Urinary bladder (tissue), 4 donors: ENCODE measurements around the gene ST3GAL2. TPM values are rescaled to one million over a fixed set of nuclear protein-coding genes. Genes with fewer than 3 reads are reported as not detected.
"Not testable (repeated sequence)": the region's sequence is repeated elsewhere in the genome, so short reads cannot be mapped to it uniquely, and the experiment has no call there.

Experiments used
- DNase-seq: peaks from one replicate; pipeline ENCODE4 v3.0.0-alpha.2; 2015; ENCODE audit errors: extremely low spot score
- H3K27ac ChIP-seq: one replicate; pipeline ENCODE4 v1.5.1; 2013; ENCODE audit warnings: low read depth, mild to moderate bottlenecking, moderate library complexity
- H3K36me3 ChIP-seq: one replicate; pipeline ENCODE4 v1.6.1; 2013; ENCODE audit warnings: mild to moderate bottlenecking, moderate library complexity; ENCODE audit not compliant: insufficient read depth
- H3K4me1 ChIP-seq: one replicate; pipeline ENCODE4 v1.6.1; 2013; ENCODE audit warnings: mild to moderate bottlenecking, moderate library complexity; ENCODE audit not compliant: insufficient read depth
- H3K4me3 ChIP-seq: one replicate; pipeline ENCODE4 v1.5.1; 2013; ENCODE audit warnings: low read depth, low read length
- WGBS: extraction: QIAGEN DNeasy Blood & Tissue Kit; methylation state at CpG from one replicate; pipeline ENCODE4 v1.1.7; 2013; 5-methylcytosine and 5-hydroxymethylcytosine counted together
- polyA plus RNA-seq: library from polyadenylated mRNA; stranded (reverse); fragments of 200-250 nt; gene quantifications from one replicate; pipeline ENCODE4 v1.2.3, GENCODE V29; 2013
- total RNA-seq: library from RNA; depleted of rRNA; stranded (reverse); fragments of >200 nt; gene quantifications from one replicate; pipeline ENCODE4 v1.2.3, GENCODE V29; 2014
- donor health status: healthy with polysubstance abuse.
- donor health status: healthy.

ST3GAL2 gene
- total and polyA plus RNA-seq, 2 donors: 19.3 to 30.5 TPM

DNA sequence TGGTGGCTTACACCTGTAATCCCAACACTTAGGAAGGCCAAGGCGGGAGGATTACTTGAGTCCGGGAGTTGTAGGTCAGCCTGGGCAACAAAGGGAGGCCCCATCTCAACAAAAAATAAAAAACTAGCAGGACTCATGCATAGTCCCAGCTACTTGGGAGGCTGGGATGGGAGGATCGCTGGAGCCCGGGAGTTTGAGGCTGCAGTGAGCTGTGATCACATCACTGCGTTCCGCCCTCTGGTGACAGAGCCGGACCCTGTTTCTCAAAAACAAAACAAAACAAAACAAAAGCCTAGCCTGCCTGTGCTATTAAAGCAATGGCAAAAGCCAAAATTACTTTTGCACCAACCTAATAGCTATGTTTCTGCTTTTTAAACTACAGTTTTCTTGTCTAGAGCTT lies 17.0 kb upstream of the ST3GAL2 start:
- no peaks in the 10 kb centered on the region for H3K36me3 ChIP-seq
- WGBS: 92% methylated on average over 7 of the region's 7 CpGs
- no peaks in the 10 kb centered on the region for H3K4me1 ChIP-seq
- no peak for DNase-seq
- H3K4me3 ChIP-seq: no peak overlapping the region
- H3K27ac ChIP-seq: no peak overlapping the region

DNA sequence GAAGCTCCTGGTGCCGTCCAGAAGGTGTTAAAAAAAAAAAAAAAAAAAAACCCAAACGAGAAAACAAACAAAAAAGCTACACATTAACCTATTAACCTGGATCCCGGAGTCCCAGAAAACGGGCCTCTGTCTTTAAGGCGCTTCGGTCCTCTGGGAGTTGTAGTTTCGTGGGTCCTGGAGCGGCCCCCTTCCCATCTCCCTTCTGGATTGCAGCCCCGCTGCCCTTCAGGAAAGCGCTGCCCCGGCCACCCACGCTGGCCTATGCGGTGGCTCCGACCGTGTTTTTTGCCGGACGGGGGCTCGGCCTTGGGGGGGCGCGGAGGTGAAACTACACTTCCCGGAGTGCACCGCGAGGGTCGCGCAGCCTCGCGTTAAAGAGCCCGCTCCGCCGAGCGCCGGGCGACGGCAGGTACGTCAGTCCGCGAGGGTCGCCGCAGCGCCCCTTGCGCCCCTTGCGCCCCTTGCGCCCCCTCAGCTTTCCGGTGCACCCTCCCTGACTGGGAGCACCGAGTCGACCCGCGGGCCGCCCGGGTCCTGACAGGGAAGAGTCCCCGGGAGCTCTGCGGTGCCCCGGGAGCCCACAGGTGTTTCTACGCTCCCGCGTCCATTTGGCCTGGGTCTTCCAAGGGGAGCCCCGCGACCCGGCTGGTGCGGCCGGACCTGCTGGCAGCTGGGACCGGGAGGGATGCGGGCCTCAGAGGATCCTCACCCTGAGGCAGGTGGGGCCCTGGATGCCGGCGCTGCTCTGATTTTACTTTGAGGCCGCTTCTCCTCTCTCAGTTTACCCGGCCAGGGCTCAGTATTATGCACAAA lies 15.5 kb upstream of the ST3GAL2 start, which contains the start of gene FCSK:
FCSK (plus strand) TSS at position 374 of the 813 bp plus-strand sequence. CDS start 8,596 bp downstream, outside the sequence.
- Histone ChIP-seq H3K4me1 (no peaks in the 10 kb centered on the region), H3K36me3 (no peaks in the 10 kb centered on the region), H3K27ac (peak within 1 kb of the TSS; percentile 96), H3K4me3 (peak within 1 kb of the TSS; percentile 95)
- under 1% methylated on average over 67 of the region's 67 CpGs for WGBS
- DNase-seq: peak; percentile 58

- no peaks in the 10 kb centered on the region for H3K4me1 ChIP-seq
- DNase-seq: no peak
- under 1% methylated on average over 8 of the region's 8 CpGs for WGBS
- no peaks in the 10 kb centered on the region for H3K36me3 ChIP-seq
- H3K4me3 ChIP-seq: peak overlapping the region; percentile 95
- H3K27ac ChIP-seq: no peak overlapping the region
Observed at GRCh38 chr16:70453892-70454221, 15.0 kb upstream of the ST3GAL2 start.

DNA sequence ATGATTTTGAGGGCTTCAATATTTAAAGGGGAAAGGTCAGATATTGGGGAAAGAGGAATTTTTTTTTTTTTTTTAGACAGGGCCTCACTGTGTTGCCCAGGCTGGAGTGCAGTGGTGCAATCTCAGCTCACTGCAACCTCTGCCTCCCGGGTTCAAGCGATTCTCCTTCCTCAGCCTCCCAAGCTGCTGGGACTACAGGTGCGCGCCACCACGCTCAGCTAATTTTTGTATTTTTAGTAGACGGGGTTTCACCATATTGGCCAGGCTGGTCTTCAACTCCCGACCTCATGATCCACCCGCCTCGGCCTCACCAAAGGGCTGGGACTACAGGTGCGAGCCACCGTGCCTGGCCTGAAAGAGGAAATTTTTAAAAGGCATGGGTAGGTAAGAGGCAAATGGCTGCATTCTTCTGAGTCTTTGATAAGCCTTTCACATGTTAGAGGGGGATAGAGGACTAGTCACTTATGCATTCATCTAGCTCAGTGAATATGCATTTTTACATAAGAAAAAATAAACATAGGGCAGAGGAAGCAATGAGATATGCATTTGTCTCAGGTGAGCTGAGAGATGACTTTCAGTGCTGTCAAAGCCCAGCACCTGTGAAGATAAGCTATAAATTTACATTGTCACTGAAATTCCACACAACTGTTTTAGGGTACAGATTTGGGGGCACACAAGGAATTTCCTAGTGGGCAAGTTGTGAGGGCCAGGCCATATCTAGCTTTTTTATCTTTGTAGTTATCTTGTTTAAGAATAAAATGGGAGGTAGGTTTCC lies 14.4 kb upstream of the ST3GAL2 start:
- Histone ChIP-seq H3K27ac (no peak overlapping the region), H3K36me3 (no peaks in the 10 kb centered on the region), H3K4me3 (peak overlapping the region; percentile 95), H3K4me1 (no peaks in the 10 kb centered on the region)
- 96% methylated on average over 11 of the region's 11 CpGs for WGBS
- DNase-seq: no peak

- H3K27ac ChIP-seq, H3K36me3 ChIP-seq, H3K4me3 ChIP-seq, H3K4me1 ChIP-seq, DNase-seq: not testable (repeated sequence)
- 39% methylated on average over 25 of the region's 25 CpGs for WGBS
Observed at GRCh38 chr16:70451004-70451340, 12.1 kb upstream of the ST3GAL2 start.

- not testable (repeated sequence) for H3K4me3 ChIP-seq, H3K4me1 ChIP-seq, H3K36me3 ChIP-seq, H3K27ac ChIP-seq, DNase-seq
- WGBS: 60% methylated on average over 37 of the region's 37 CpGs
Observed at GRCh38 chr16:70450142-70451003, 11.5 kb upstream of the ST3GAL2 start.

DNA sequence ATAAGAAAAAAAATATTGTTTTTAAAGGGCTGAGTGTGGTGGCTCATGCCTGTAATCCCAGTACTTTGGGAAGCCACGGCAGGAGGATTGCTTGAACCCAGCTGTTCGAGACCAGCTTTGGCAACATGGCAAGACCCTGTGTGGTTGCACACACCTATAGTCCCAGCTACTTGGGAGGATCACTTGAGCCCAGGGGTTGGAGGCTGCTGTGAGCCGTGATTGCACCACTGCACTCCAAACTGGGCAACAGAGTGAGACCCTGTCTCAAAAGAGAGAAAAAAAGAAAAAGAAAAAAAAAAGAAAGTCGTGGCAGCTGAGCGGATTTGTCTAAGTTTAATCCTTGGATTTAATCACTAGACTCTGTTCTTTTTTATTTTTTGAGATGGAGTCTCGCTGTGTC lies 9.2 kb upstream of the ST3GAL2 start:
- Histone ChIP-seq H3K27ac (no peak overlapping the region), H3K36me3 (no peaks in the 10 kb centered on the region), H3K4me3 (no peak overlapping the region), H3K4me1 (no peaks in the 10 kb centered on the region)
- 78% methylated on average over 6 of the region's 6 CpGs for WGBS
- no peak for DNase-seq

DNA sequence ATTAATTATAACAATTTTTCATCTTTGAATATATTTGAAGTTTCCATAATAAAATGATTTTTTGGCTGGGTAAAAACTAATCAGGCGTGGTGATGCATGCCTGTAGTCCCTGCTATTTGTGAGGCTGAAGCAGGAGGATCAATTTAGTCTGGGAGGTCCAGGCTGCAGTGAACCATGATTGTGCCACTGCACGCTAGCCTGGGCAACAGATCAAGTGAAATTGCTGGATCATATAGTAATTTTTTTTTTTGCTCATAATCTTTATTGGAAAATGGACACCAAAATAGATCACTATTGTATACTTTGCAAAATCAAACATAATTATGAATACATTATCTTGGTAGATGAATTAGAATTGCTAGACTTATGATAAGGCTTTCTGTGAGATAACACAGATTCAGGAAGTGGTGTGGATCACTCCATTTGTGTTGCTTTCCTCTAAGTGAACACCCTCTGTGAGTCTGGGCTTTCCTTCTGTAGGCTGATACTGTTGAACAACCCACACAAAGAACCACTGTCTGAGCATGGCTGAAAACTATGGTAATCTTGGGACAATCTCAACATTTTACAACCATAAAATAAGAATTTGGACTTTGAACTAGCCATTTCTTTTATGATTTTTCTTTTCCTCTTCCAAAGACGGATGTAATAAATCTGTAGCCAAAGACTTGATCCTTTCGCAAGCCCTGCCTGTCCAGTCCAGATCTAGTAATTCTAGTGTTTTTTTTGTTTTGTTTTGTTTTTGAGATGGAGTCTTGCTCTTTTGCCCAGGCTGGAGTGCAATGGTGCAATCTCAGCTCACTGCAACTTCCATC lies 5.6 kb upstream of the ST3GAL2 start:
- H3K4me1 ChIP-seq: no peaks in the 10 kb centered on the region
- no peaks in the 10 kb centered on the region for H3K36me3 ChIP-seq
- no peak overlapping the region for H3K4me3 ChIP-seq
- DNase-seq: no peak
- WGBS: 58% methylated on average over 4 of the region's 4 CpGs
- H3K27ac ChIP-seq: no peak overlapping the region

DNA sequence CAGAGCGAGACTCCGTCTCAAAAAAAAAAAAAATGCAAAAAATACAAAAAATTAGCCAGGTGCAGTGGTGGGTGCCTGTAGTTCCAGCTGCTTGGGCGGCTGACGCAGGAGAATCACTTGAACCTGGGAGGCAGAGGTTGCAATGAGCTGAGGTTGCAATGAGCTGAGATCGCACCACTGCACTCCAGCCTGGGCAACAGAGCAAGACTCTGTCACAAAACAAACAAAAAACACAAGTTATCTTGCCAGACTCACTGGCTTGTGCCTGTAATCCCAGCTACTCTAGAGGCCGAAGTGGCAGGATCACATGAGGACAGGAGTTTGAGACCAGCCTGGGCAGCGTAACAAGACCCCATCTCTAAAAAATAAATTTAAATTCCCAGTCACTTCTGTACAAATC lies 3.4 kb upstream of the ST3GAL2 start:
- Histone ChIP-seq H3K36me3 (no peaks in the 10 kb centered on the region), H3K27ac (no peak overlapping the region), H3K4me1 (no peaks in the 10 kb centered on the region), H3K4me3 (no peak overlapping the region)
- DNase-seq: no peak
- 92% methylated on average over 7 of the region's 7 CpGs for WGBS

DNA sequence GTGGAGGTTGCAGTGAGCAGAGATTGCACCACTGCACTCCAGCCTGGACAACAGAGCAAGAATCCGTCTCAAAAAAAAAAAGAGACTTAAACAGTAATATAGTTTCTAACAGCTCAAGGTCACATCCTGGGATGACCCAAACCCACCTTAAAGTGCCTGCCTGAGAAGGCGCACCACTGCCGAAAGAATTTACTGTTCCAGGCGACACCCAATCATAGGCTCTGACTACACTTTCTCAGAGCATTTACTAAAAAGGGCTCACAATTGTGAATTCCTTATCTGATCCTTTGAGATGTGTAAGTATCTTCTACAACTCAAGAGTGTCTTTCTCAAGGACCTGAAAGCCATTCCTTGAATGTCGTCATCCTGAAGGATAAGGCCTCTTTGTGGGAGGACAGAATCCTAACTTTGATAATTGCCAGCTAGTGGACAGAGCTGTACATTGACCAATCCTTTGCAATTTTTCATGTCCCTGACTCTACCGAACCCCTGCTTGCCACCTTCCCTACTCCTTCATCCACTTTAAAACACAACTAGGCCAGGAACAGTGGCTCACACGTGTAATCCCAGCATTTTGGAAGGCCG lies 2.6 kb upstream of the ST3GAL2 start:
- H3K4me1 ChIP-seq: no peaks in the 10 kb centered on the region
- DNase-seq: no peak
- H3K27ac ChIP-seq: no peak overlapping the region
- H3K4me3 ChIP-seq: no peak overlapping the region
- H3K36me3 ChIP-seq: no peaks in the 10 kb centered on the region
- WGBS: 90% methylated on average over 8 of the region's 8 CpGs

- H3K36me3 ChIP-seq: no peaks in the 10 kb centered on the region
- 79% methylated on average over 11 of the region's 11 CpGs for WGBS
- DNase-seq: no peak
- H3K27ac ChIP-seq: no peak overlapping the region
- no peak overlapping the region for H3K4me3 ChIP-seq
- no peaks in the 10 kb centered on the region for H3K4me1 ChIP-seq
Observed at GRCh38 chr16:70440009-70440692, 1.3 kb upstream of the ST3GAL2 start.

GRCh38 chr16:70438585-70438968 lies 323 bp downstream of the ST3GAL2 start:
- Histone ChIP-seq H3K4me1 (no peaks in the 10 kb centered on the region), H3K36me3 (no peaks in the 10 kb centered on the region), H3K27ac (no peak overlapping the region), H3K4me3 (peak overlapping the region; percentile 83)
- DNase-seq: no peak
- WGBS: 0% methylated on average over 39 of the region's 39 CpGs
